Measurements from ENCODE around the gene ORAI3. TPM values are rescaled to one million over a fixed set of nuclear protein-coding genes. Genes with fewer than 3 reads are reported as not detected.
A peak's percentile ranks its signal among the peaks of the same experiment; 100 is the strongest.

ORAI3 gene
- 10 to 100 TPM; 30.3 to 33.6 TPM for total RNA-seq

- DNase-seq: peak; percentile 62
- Mint-ChIP-seq H3K27me3 (no peaks in the 10 kb centered on the region), H3K9me3 (no peaks in the 10 kb centered on the region), H3K27ac (peak within 1 kb of the TSS; percentile 77), H3K4me1 (peaks cover 31% of the 10 kb centered on the region), H3K4me3 (peak within 1 kb of the TSS; percentile 83), H3K36me3 (ENCODE audit: low read depth) (peaks cover 27% of the 10 kb centered on the region)
- CTCF ChIA-PET: interaction anchor here (0.7 to 3.5 kb wide), 9 partner anchors 8 to 920 kb away, joined by 3 to 32 read pairs (median 5); no protein-coding TSS in a partner anchor
- POLR2A ChIA-PET: interaction anchor here (0.6 to 2.4 kb wide), 9 partner anchors 8 to 231 kb away, joined by 3 to 18 read pairs (median 5); partner anchors contain the start of genes FUS, SETD1A, ZNF646 and ZNF668
Observed at GRCh38 chr16:30948667-30949649, at the start of gene ORAI3. TSS of gene ORAI3 (plus strand) at chr16:30949068. CDS start at chr16:30949290, 222 bp downstream.

DNA sequence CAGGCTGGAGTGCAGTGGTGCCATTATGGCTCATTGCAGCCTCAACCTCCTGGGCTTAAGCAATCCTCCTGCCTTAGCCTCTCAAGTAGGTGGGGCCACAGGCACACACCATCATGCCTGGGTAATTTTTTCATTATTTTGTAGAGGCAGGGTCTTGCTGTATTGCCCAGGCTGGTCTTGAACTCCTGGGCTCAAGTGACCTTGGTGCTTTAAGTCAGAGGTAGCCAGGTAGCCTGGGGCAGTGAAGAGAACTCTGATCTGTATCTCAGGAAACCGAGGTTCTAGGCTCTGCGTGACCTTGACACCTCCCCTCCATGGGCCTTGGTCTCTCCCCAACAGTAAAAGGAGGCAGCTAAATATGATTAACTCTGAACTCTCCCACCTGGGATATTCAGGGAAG, 49.1 kb upstream of the ORAI3 start:
- POLR2A ChIA-PET: interaction anchor here (1.3 to 4.4 kb wide), 3 partner anchors 18 to 55 kb away, joined by 3 to 75 read pairs (median 35); no protein-coding TSS in a partner anchor
- H3K4me3 Mint-ChIP-seq: no peak overlapping the region
- H3K36me3 Mint-ChIP-seq (ENCODE audit: low read depth): no peaks in the 10 kb centered on the region
- H3K4me1 Mint-ChIP-seq: peaks cover 61% of the 10 kb centered on the region
- CTCF ChIA-PET: interaction anchor here (3.5 to 3.9 kb wide), 2 partner anchors 55 to 86 kb away, joined by 27 to 96 read pairs; no protein-coding TSS in a partner anchor
- DNase-seq: no peak
- H3K27me3 Mint-ChIP-seq: no peaks in the 10 kb centered on the region
- H3K27ac Mint-ChIP-seq: no peak overlapping the region
- peaks cover 3% of the 10 kb centered on the region for H3K9me3 Mint-ChIP-seq

- POLR2A ChIA-PET: interaction anchor here (0.5 to 4.4 kb wide), 14 partner anchors 8 to 280 kb away, joined by 3 to 75 read pairs (median 6); partner anchors contain the start of genes BCL7C, FUS and ORAI3
- Mint-ChIP-seq H3K36me3 (ENCODE audit: low read depth) (no peaks in the 10 kb centered on the region), H3K27ac (no peak overlapping the region), H3K9me3 (peaks cover 3% of the 10 kb centered on the region), H3K27me3 (no peaks in the 10 kb centered on the region), H3K4me3 (no peak overlapping the region), H3K4me1 (peaks cover 54% of the 10 kb centered on the region)
- DNase-seq: no peak
- CTCF ChIA-PET: interaction anchor here (0.6 to 3.9 kb wide), 11 partner anchors 7 to 366 kb away, joined by 3 to 96 read pairs (median 6); partner anchors contain the start of gene BCL7C
Observed at GRCh38 chr16:30900588-30900987, 48.3 kb upstream of the ORAI3 start.

GRCh38 chr16:30901201-30902028, 47.5 kb upstream of the ORAI3 start:
- CTCF ChIA-PET: interaction anchor here (0.6 to 3.9 kb wide), 23 partner anchors 8 to 365 kb away, joined by 3 to 96 read pairs (median 6); partner anchors contain the start of genes BCL7C, FBRS and PHKG2
- no peaks in the 10 kb centered on the region for H3K27me3 Mint-ChIP-seq
- DNase-seq: peak; percentile 24

DNA sequence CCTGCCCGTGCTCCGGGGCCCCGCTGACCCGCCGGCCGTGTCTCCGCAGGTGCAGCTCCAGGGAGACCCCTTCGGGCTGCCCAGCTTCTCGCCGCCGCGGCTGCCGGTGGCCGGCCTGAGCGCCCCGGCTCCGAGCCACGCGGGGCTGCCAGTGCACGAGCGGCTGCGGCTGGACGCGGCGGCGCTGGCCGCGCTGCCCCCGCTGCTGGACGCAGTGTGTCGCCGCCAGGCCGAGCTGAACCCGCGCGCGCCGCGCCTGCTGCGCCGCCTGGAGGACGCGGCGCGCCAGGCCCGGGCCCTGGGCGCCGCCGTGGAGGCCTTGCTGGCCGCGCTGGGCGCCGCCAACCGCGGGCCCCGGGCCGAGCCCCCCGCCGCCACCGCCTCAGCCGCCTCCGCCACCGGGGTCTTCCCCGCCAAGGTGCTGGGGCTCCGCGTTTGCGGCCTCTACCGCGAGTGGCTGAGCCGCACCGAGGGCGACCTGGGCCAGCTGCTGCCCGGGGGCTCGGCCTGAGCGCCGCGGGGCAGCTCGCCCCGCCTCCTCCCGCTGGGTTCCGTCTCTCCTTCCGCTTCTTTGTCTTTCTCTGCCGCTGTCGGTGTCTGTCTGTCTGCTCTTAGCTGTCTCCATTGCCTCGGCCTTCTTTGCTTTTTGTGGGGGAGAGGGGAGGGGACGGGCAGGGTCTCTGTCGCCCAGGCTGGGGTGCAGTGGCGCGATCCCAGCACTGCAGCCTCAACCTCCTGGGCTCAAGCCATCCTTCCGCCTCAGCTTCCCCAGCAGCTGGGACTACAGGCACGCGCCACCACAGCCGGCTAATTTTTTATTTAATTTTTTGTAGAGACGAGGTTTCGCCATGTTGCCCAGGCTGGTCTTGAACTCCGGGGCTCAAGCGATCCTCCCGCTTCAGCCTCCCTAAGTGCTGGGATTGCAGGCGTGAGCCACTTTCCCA, 46.6 kb upstream of the ORAI3 start:
- Mint-ChIP-seq H3K4me1 (peaks cover 44% of the 10 kb centered on the region), H3K36me3 (ENCODE audit: low read depth) (no peaks in the 10 kb centered on the region), H3K27me3 (no peaks in the 10 kb centered on the region), H3K9me3 (peaks cover 3% of the 10 kb centered on the region), H3K4me3 (peak overlapping the region; percentile 91), H3K27ac (peak overlapping the region; percentile 94)
- POLR2A ChIA-PET: interaction anchor here (0.7 to 4.4 kb wide), 20 partner anchors 10 to 971 kb away, joined by 3 to 75 read pairs (median 5); partner anchors contain the start of genes BCL7C, FUS, ORAI3 and PHKG2
- CTCF ChIA-PET: interaction anchor here (0.6 to 3.9 kb wide), 20 partner anchors 9 to 275 kb away, joined by 3 to 96 read pairs (median 8); partner anchors contain the start of genes BCL7C, FBRS and PHKG2
- DNase-seq: peak; percentile 64

More at GRCh38 chr16:30901201-30902028, 47.5 kb upstream of the ORAI3 start:
- Mint-ChIP-seq H3K27ac (peak overlapping the region; percentile 77), H3K4me1 (peaks cover 48% of the 10 kb centered on the region), H3K36me3 (ENCODE audit: low read depth) (no peaks in the 10 kb centered on the region), H3K9me3 (peaks cover 3% of the 10 kb centered on the region), H3K4me3 (peak overlapping the region; percentile 68)
- POLR2A ChIA-PET: interaction anchor here (0.5 to 4.4 kb wide), 22 partner anchors 9 to 279 kb away, joined by 3 to 75 read pairs (median 4); partner anchors contain the start of genes BCL7C, FUS, ORAI3 and PHKG2

DNA sequence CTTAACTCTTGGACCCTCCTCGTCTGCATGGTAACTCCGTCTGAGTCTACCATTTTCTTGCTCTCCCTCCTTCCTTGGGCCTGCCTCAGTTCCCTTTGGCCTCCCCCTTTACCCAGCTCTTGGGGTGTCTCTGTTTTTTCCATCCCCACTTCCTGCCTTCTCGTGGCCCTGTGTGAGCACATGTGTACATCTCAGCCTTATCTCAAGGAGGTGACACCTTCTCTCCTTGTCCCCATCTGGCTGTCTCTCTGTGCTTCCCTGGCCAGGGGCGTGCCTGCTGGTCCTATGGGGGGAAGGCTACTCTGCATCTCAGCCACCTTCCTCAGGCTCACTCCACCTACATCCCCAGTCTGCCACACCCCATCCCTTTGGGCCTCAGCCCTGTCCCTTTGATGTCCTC, 45.9 kb upstream of the ORAI3 start:
- POLR2A ChIA-PET: interaction anchor here (1.1 to 4.4 kb wide), 8 partner anchors 10 to 971 kb away, joined by 3 to 75 read pairs (median 8); partner anchors contain the start of genes BCL7C, PHKG2 and ZNF267
- H3K36me3 Mint-ChIP-seq (ENCODE audit: low read depth): no peaks in the 10 kb centered on the region
- peak overlapping the region; percentile 91 for H3K4me3 Mint-ChIP-seq
- no peak for DNase-seq
- CTCF ChIA-PET: interaction anchor here (0.6 to 3.9 kb wide), 17 partner anchors 10 to 244 kb away, joined by 3 to 96 read pairs (median 8); partner anchors contain the start of genes BCL7C, FBRS and PHKG2
- H3K9me3 Mint-ChIP-seq: peaks cover 3% of the 10 kb centered on the region
- H3K27me3 Mint-ChIP-seq: no peaks in the 10 kb centered on the region
- H3K27ac Mint-ChIP-seq: peak overlapping the region; percentile 94
- peaks cover 49% of the 10 kb centered on the region for H3K4me1 Mint-ChIP-seq

GRCh38 chr16:30903596-30903995, 45.3 kb upstream of the ORAI3 start:
- Mint-ChIP-seq H3K36me3 (ENCODE audit: low read depth) (no peaks in the 10 kb centered on the region), H3K4me3 (no peak overlapping the region), H3K27ac (peak overlapping the region; percentile 94), H3K9me3 (peaks cover 3% of the 10 kb centered on the region), H3K27me3 (no peaks in the 10 kb centered on the region), H3K4me1 (peaks cover 49% of the 10 kb centered on the region)
- ChIA-PET POLR2A (interaction anchor here (1.2 to 4.4 kb wide), 5 partner anchors 11 to 970 kb away, joined by 3 to 75 read pairs (median 9); partner anchors contain the start of genes BCL7C and ZNF267), CTCF (interaction anchor here (1.9 to 3.9 kb wide), 2 partner anchors 38 to 89 kb away, joined by 10 to 27 read pairs; no protein-coding TSS in a partner anchor)
- no peak for DNase-seq

DNA sequence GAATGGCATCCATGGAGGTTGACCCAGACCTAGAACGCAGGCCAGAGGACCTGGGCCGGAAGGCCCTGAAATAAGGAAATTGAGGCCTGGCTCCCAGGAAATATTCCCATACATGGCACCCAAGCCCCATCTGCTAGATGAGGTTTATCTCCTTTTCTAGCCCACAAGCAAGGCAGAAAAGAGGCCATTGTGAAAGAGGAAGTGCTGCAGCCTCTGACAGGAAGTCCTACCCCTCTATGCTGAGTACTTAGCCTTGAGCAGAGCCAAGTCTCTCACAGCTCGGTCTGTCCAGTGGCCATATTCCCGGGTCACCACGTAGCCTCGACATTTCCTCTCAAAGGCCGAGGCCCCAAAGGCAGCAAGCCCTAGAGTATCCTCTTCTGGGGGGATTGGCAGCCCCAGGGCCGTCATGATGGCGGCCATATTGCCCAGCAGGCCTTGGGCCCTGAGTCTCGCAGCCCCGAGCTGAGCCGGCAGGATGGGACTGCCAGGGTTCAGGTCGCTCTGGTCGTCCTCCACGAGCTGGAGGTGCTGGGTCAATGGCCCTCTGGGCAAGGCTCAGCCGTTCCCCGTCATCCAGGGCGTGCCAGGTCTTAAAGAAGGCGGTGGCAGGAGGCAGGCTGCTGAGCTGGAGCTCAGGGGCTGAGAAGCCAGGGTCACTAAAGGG, 44.6 kb upstream of the ORAI3 start:
- Mint-ChIP-seq H3K4me3 (no peak overlapping the region), H3K27me3 (no peaks in the 10 kb centered on the region), H3K4me1 (peaks cover 50% of the 10 kb centered on the region), H3K36me3 (ENCODE audit: low read depth) (no peaks in the 10 kb centered on the region), H3K9me3 (peaks cover 3% of the 10 kb centered on the region), H3K27ac (peak overlapping the region; percentile 94)
- DNase-seq: no peak
- POLR2A ChIA-PET: interaction anchor here (0.8 to 1.6 kb wide), 4 partner anchors 12 to 90 kb away, joined by 3 to 9 read pairs (median 4); no protein-coding TSS in a partner anchor
- CTCF ChIA-PET: interaction anchor here (1.5 kb wide), 1 partner anchor 59 kb away, joined by 12 read pairs; no protein-coding TSS in a partner anchor

- POLR2A ChIA-PET: no interaction called here
- no peak for DNase-seq
- Mint-ChIP-seq H3K27ac (no peak overlapping the region), H3K9me3 (peaks cover 3% of the 10 kb centered on the region), H3K4me1 (peaks cover 34% of the 10 kb centered on the region), H3K27me3 (no peaks in the 10 kb centered on the region), H3K36me3 (ENCODE audit: low read depth) (no peaks in the 10 kb centered on the region), H3K4me3 (no peak overlapping the region)
- CTCF ChIA-PET: interaction anchor here (1.4 to 2.9 kb wide), 2 partner anchors 62 to 93 kb away, joined by 4 to 17 read pairs; no protein-coding TSS in a partner anchor
Observed at GRCh38 chr16:30907064-30907463, 41.8 kb upstream of the ORAI3 start.

- Mint-ChIP-seq H3K9me3 (no peaks in the 10 kb centered on the region), H3K27me3 (no peaks in the 10 kb centered on the region), H3K4me3 (no peak overlapping the region), H3K36me3 (ENCODE audit: low read depth) (no peaks in the 10 kb centered on the region), H3K27ac (no peak overlapping the region), H3K4me1 (peaks cover 13% of the 10 kb centered on the region)
- ChIA-PET CTCF (interaction anchor here (0.8 kb wide), 1 partner anchor 64 kb away, joined by 3 read pairs; no protein-coding TSS in a partner anchor), POLR2A (no interaction called here)
- no peak for DNase-seq
Observed at GRCh38 chr16:30910427-30911029, 38.3 kb upstream of the ORAI3 start.

All from activated CD4-positive, alpha-beta memory T cell treated with anti-CD3 and anti-CD28 coated beads, Interleukin-2, amount 10 ng/mL, durations not matched to agents 7 days and 5 days (primary cell).